Activated CD4-positive, alpha-beta T cell treated with anti-CD3 and anti-CD28 coated beads, Interleukin-2, amount 50 U/mL, for 16 hours (primary cell): Measurements from ENCODE around the gene MROH2B.
"Not testable (repeated sequence)": the region's sequence is repeated elsewhere in the genome, so short reads cannot be mapped to it uniquely, and the experiment has no call there.

Experiments used
- DNase-seq: peaks from one replicate; pipeline ENCODE4 v3.0.0-alpha.2; 2020

MROH2B gene

GRCh38 chr5:41071242-41071641 is at the start of gene MROH2B:
Gene MROH2B (minus strand): TSS chr5:41071342. CDS start chr5:41070852, 490 bp downstream.
- DNase-seq: no peak

- no peak for DNase-seq
Measured at GRCh38 chr5:41120600-41120999, 49.5 kb upstream of the MROH2B start.

GRCh38 chr5:41118177-41118576 is 47.0 kb upstream of the MROH2B start:
- DNase-seq: no peak

GRCh38 chr5:41115281-41115680 is 44.1 kb upstream of the MROH2B start:
- DNase-seq: no peak

GRCh38 chr5:41112486-41113455 is 41.6 kb upstream of the MROH2B start:
- no peak for DNase-seq

- DNase-seq: no peak
Measured at GRCh38 chr5:41109186-41109585, 38.0 kb upstream of the MROH2B start.

- DNase-seq: no peak
Measured at GRCh38 chr5:41102341-41102740, 31.2 kb upstream of the MROH2B start.

- DNase-seq: no peak
Measured at GRCh38 chr5:41097642-41098041, 26.5 kb upstream of the MROH2B start.

- no peak for DNase-seq
Measured at GRCh38 chr5:41095324-41096101, 24.4 kb upstream of the MROH2B start.

- DNase-seq: no peak
Measured at GRCh38 chr5:41094871-41095270, 23.7 kb upstream of the MROH2B start.

GRCh38 chr5:41093803-41094202 is 22.7 kb upstream of the MROH2B start:
- DNase-seq: no peak

GRCh38 chr5:41087461-41087860 is 16.3 kb upstream of the MROH2B start:
- no peak for DNase-seq

GRCh38 chr5:41083306-41083705 is 12.2 kb upstream of the MROH2B start:
- DNase-seq: no peak

- no peak for DNase-seq
Measured at GRCh38 chr5:41071975-41072374, 833 bp upstream of the MROH2B start.

- DNase-seq: no peak
Measured at GRCh38 chr5:41067714-41068568, 3.2 kb downstream of the MROH2B start.

GRCh38 chr5:41065691-41066335 is 5.3 kb downstream of the MROH2B start:
- no peak for DNase-seq

- no peak for DNase-seq
Measured at GRCh38 chr5:41057940-41058339, 13.2 kb downstream of the MROH2B start.

GRCh38 chr5:41057231-41057630 is 13.9 kb downstream of the MROH2B start:
- DNase-seq: no peak

- DNase-seq: no peak
Measured at GRCh38 chr5:41048986-41049385, 22.2 kb downstream of the MROH2B start.

GRCh38 chr5:41043109-41043747 is 27.9 kb downstream of the MROH2B start:
- no peak for DNase-seq

GRCh38 chr5:41032973-41033372 is 38.2 kb downstream of the MROH2B start:
- DNase-seq: no peak

- DNase-seq: not testable (repeated sequence)
Measured at GRCh38 chr5:41022600-41022999, 48.5 kb downstream of the MROH2B start.
